GM12878 (cell line): ENCODE data around the gene TAOK2. TPM values are rescaled to one million over a fixed set of nuclear protein-coding genes. Genes with fewer than 3 reads are reported as not detected.
A peak's percentile ranks its signal among the peaks of the same experiment; 100 is the strongest.

ENCODE experiments used
- ATAC-seq: fragments of 200-7000 bp; cut with Tn5 transposase; 3 replicates; pipeline ENCODE4 v1.9.1; 2020; ENCODE audit warnings: mild to moderate bottlenecking, moderate library complexity
- BruUV-seq: library from RNA; stranded (reverse); fragments of 400-500 nt; replicated peaks from 2 replicates; lab custom pipeline; 2021; lab: Mats Ljungman, UMichigan
- CTCF ChIA-PET: fragments of 300-600 bp; sonication (Branson Sonifier 250); formaldehyde crosslinking; extraction: SDS; loops from one replicate; lab custom pipeline; 2021; ENCODE audit warnings: inconsistent platforms; lab: Yijun Ruan, JAX
- POLR2A ChIA-PET: fragments of 350-600 bp; formaldehyde crosslinking; extraction: SDS; loops from one replicate; lab custom pipeline; 2021; ENCODE audit warnings: inconsistent platforms; lab: Charles Lee
- RAD21 ChIA-PET: fragments of 300-600 bp; sonication (Branson Sonifier 250); formaldehyde crosslinking; loops from one replicate; lab custom pipeline; 2023; ENCODE audit warnings: antibody characterized with exemption; ENCODE audit not compliant: unreplicated experiment; lab: Charles Lee
- SMC1A ChIA-PET: fragments of 300-600 bp; sonication (Branson Sonifier 250); formaldehyde crosslinking; loops from one replicate; lab custom pipeline; 2023; ENCODE audit not compliant: unreplicated experiment, uncharacterized antibody; lab: Charles Lee
- DNase-seq: peaks from one replicate; pipeline ENCODE4 v3.0.0-alpha.2; 2011; ENCODE audit warnings: low read depth, low spot score
- FAIRE-seq: peaks from 3 replicates; lab custom pipeline; 2011; peaks lifted over from hg19 to GRCh38; lab: Jason Lieb, UNC
- H2AFZ ChIP-seq: 2 replicates; pipeline ENCODE4 v1.6.0; 2011; ENCODE audit warnings: low read depth, low read length, control low read depth; ENCODE audit not compliant: control insufficient read depth
- H3K27ac ChIP-seq: 2 replicates; pipeline ENCODE4 v1.5.1; 2011; ENCODE audit warnings: control low read depth; ENCODE audit not compliant: control insufficient read depth, insufficient read depth
- H3K27me3 ChIP-seq, 2 experiments: replicated peaks in 1 of 2; 2 replicates each; pipeline versions ENCODE4 v1.6.0 to v1.6.1; 2011; ENCODE audit warnings: low read length in 1 of 2; ENCODE audit not compliant: control insufficient read depth in 2 of 2, insufficient read depth in 2 of 2
- H3K36me3 ChIP-seq, 2 experiments: 2 replicates each; pipeline ENCODE4 v1.5.1; 2011; ENCODE audit warnings: low read length in 1 of 2; ENCODE audit not compliant: control insufficient read depth in 2 of 2, insufficient read depth in 2 of 2
- H3K4me1 ChIP-seq: 2 replicates; pipeline ENCODE4 v1.6.1; 2011; ENCODE audit warnings: mild to moderate bottlenecking, low read length, moderate library complexity, mixed read lengths; ENCODE audit not compliant: control insufficient read depth, insufficient read depth
- H3K4me2 ChIP-seq: 2 replicates; pipeline ENCODE4 v1.6.0; 2011; ENCODE audit warnings: control low read depth; ENCODE audit not compliant: control insufficient read depth, insufficient read depth
- H3K4me3 ChIP-seq: fragments of 200-600 bp; sonication (generic); 2 replicates; pipeline ENCODE4 v1.5.1; 2016
- H3K79me2 ChIP-seq: 2 replicates; pipeline ENCODE4 v1.6.0; 2011; ENCODE audit warnings: low read length; ENCODE audit not compliant: control insufficient read depth, insufficient read depth
- H3K9ac ChIP-seq: 2 replicates; pipeline ENCODE4 v1.8.0; 2011; ENCODE audit warnings: low read length, control low read depth, mixed read lengths; ENCODE audit not compliant: control insufficient read depth, insufficient read depth
- H3K9me3 ChIP-seq: replicated peaks from 3 replicates; pipeline ENCODE4 v1.5.1; 2011; ENCODE audit warnings: mild to moderate bottlenecking, low read length; ENCODE audit not compliant: control insufficient read depth, insufficient read depth
- H4K20me1 ChIP-seq: 2 replicates; pipeline ENCODE4 v1.6.0; 2011; ENCODE audit not compliant: control insufficient read depth, insufficient read depth
- CUX1 ChIP-seq: IDR thresholded peaks from 2 replicates; pipeline ENCODE4 v1.6.1; 2012; ENCODE audit warnings: improper control_type of control experiment, low read depth, low read length; ENCODE audit not compliant: insufficient replicate concordance
- E2F4 ChIP-seq: IDR thresholded peaks from 2 replicates; pipeline ENCODE4 v1.6.1; 2012; ENCODE audit warnings: low read depth, low read length, improper control_type of control experiment
- ELK1 ChIP-seq: IDR thresholded peaks from 2 replicates; pipeline ENCODE4 v1.6.1; 2012; ENCODE audit warnings: low read depth, low read length, improper control_type of control experiment
- EZH2 ChIP-seq: IDR thresholded peaks from 2 replicates; pipeline ENCODE4 v1.6.1; 2012; ENCODE audit warnings: low read depth, mild to moderate bottlenecking, control low read depth, inconsistent platforms, low read length, borderline replicate concordance; ENCODE audit not compliant: control insufficient read depth
- MAX ChIP-seq: IDR thresholded peaks from 2 replicates; pipeline ENCODE4 v1.6.1; 2012; ENCODE audit warnings: low read depth, low read length, improper control_type of control experiment
- RB1 ChIP-seq: fragments of 450-650 bp; formaldehyde crosslinking; IDR thresholded peaks from 2 replicates; pipeline ENCODE4 v1.6.1; 2017; ENCODE audit warnings: mild to moderate bottlenecking, borderline replicate concordance
- RBBP5 ChIP-seq: fragments of 200-600 bp; sonication (generic); conservative IDR thresholded peaks from 2 replicates; pipeline ENCODE4 v1.6.1; 2016
- RELA ChIP-seq: fragments of 450-650 bp; IDR thresholded peaks from 2 replicates; pipeline ENCODE4 v1.8.0; 2014; ENCODE audit warnings: borderline replicate concordance; ENCODE audit not compliant: partially characterized antibody
- SIX5 ChIP-seq: IDR thresholded peaks from 2 replicates; pipeline ENCODE4 v1.6.1; 2011; ENCODE audit warnings: mild to moderate bottlenecking, low read depth, low read length, moderate library complexity; ENCODE audit not compliant: severe bottlenecking
- ZNF274 ChIP-seq: IDR thresholded peaks from one replicate; pipeline ENCODE4 v1.8.0; 2011; ENCODE audit not compliant: insufficient read length, insufficient read depth
- WGBS: methylation state at CpG from one replicate; pipeline ENCODE4 v1.1.6; 2016; ENCODE audit warnings: low lambda C conversion rate; ENCODE audit not compliant: insufficient replicate concordance, insufficient coverage; ENCODE audit errors: missing lambda C conversion rate; 5-methylcytosine and 5-hydroxymethylcytosine counted together
- in situ Hi-C: fragments of 300-500 bp; cut with MboI; formaldehyde crosslinking; loops from 9 replicates; pipeline ENCODE4 v1.14.3; 2018; ENCODE audit warnings: mixed read lengths
- intact Hi-C: fragments of 100-400 bp; cut with micrococcal nuclease; formaldehyde crosslinking; loops from one replicate; pipeline ENCODE4 v1.14.2; 2022; ENCODE audit not compliant: unreplicated experiment
- polyA plus RNA-seq, 11 experiments: library from polyadenylated mRNA; depleted of rRNA in 4 of 11; unstranded in 6 of 11; stranded (reverse) in 5 of 11; fragments of >200 nt; fragmentation: Nextera tagmentation in 4 of 11; fragmentation: Illumina TruSeq in 1 of 11; extraction: Ambion mirVana in 4 of 11; extraction: Trizol in 1 of 11; gene quantifications; 1 replicate in 1 of 11; 2 replicates in 10 of 11; pipeline versions ENCODE4 v1.2.1 to v1.2.3, GENCODE V29; 2011 to 2016; ENCODE audit warnings: inconsistent platforms in 2 of 11, missing spikeins in 2 of 11, low read depth in 1 of 11
- total RNA-seq, 4 experiments: library from RNA; depleted of rRNA in 3 of 4; stranded (reverse); fragments of >200 nt in 3 of 4; fragmentation: Illumina TruSeq in 1 of 4; extraction: Trizol in 1 of 4; gene quantifications; 2 replicates each; pipeline versions ENCODE4 v1.2.1 to v1.2.3, GENCODE V29; 2013 to 2021

TAOK2 gene
- total and polyA plus RNA-seq, 10 of the 15 experiments (the other 5 are each of a cell fraction or from before 2014, with no cell fraction given), result 0.14 to 40.2 (median 11.6) TPM

- H3K27me3 ChIP-seq, result no peaks in the 10 kb centered on the region
- H3K4me2 ChIP-seq, result peak overlapping the region; percentile 98
- ATAC-seq (no peak), DNase-seq (no peak), FAIRE-seq (no peak)
- no peaks in the 10 kb centered on the region for H3K9me3 ChIP-seq
- SMC1A ChIA-PET, result interaction anchor here (0.9 to 2.7 kb wide), 6 partner anchors 10 to 86 kb away, joined by 3 to 20 read pairs (median 3); partner anchors contain the start of genes ASPHD1, HIRIP3 and TAOK2
- peaks cover 2% of the 10 kb centered on the region; the same call in 1 of the 2 replicates for H3K4me1 ChIP-seq
- no peak overlapping the region; the same call in 1 of the 2 replicates for H2AFZ ChIP-seq
- in situ Hi-C loops, result no loop called here
- intact Hi-C loops, result loop anchor here (5.0 kb wide), 1 partner anchor 36 kb away; the partner anchor contains the start of gene KCTD13
- CTCF ChIA-PET, result interaction anchor here (1.4 to 3.3 kb wide), 3 partner anchors 10 to 32 kb away, joined by 4 to 21 read pairs (median 14); partner anchors contain the start of genes HIRIP3, INO80E and TAOK2
- peaks cover 4% of the 10 kb centered on the region; the same call in 1 of the 2 replicates for H3K79me2 ChIP-seq
- H4K20me1 ChIP-seq, result no peaks in the 10 kb centered on the region
- H3K4me3 ChIP-seq, result peak overlapping the region; percentile 82
- POLR2A ChIA-PET, result interaction anchor here (1.2 to 3.4 kb wide), 3 partner anchors 11 to 37 kb away, joined by 3 to 53 read pairs (median 13); partner anchors contain the start of genes KCTD13 and TAOK2
- peak overlapping the region; percentile 86; the same call in 1 of the 2 replicates for H3K9ac ChIP-seq
- no TSS peak for BruUV-seq
- RAD21 ChIA-PET, result interaction anchor here (1.2 to 3.8 kb wide), 2 partner anchors 10 to 69 kb away, joined by 3 to 19 read pairs; partner anchors contain the start of gene TAOK2
- no peaks in the 10 kb centered on the region; a peak in 2 of 4 replicates for H3K36me3 ChIP-seq
- H3K27ac ChIP-seq, result no peak overlapping the region; the same call in 1 of the 2 replicates
- WGBS, result 98% methylated on average over 13 of the region's 14 CpGs
- TF ChIP-seq SIX5 (no peak), MAX (no peak), ZNF274 (no peak), RBBP5 (no peak), E2F4 (no peak), CUX1 (no peak), RB1 (no peak), RELA (no peak), EZH2 (no peak), ELK1 (no peak)
Measured at GRCh38 chr16:29963021-29963743, 10.5 kb upstream of the TAOK2 start.
